ENCODE data around the gene PSTPIP2. TPM values are rescaled to one million over a fixed set of nuclear protein-coding genes. Genes with fewer than 3 reads are reported as not detected.

The PSTPIP2 gene
- total RNA-seq, 1 experiment from 2014 or later: 3.3 TPM

- H3K27ac Mint-ChIP-seq: no peak overlapping the region
- H3K27me3 Mint-ChIP-seq (ENCODE audit: low read depth): no peaks in the 10 kb centered on the region; the same call in 1 of the 2 replicates
- H3K4me1 ChIP-seq (ENCODE audit: insufficient read depth, low read length): peaks cover 10% of the 10 kb centered on the region
- no peak overlapping the region for H3K14ac ChIP-seq (ENCODE audit: insufficient read depth, low read length)
- H4K5ac ChIP-seq (ENCODE audit: insufficient read length, low read depth, low read length): no peak overlapping the region
- H4K20me1 ChIP-seq (ENCODE audit: control insufficient read depth, insufficient read depth, insufficient read length): no peaks in the 10 kb centered on the region
- WGBS (ENCODE audit: extremely low coverage, insufficient read length, low lambda C conversion rate): no CpG with 5 or more reads among the region's 1 CpG
- no peak overlapping the region for H2BK5ac ChIP-seq (ENCODE audit: insufficient read length, low read length)
- no peak overlapping the region for H3K4me2 ChIP-seq (ENCODE audit: insufficient read depth, insufficient read length, low read length)
- no peaks in the 10 kb centered on the region for H3K79me1 ChIP-seq (ENCODE audit: insufficient read depth, low read depth, low read length, poor library complexity, severe bottlenecking)
- no peak overlapping the region for H2BK12ac ChIP-seq (ENCODE audit: insufficient read length, low read depth, low read length)
- H2BK120ac ChIP-seq (ENCODE audit: low read depth, low read length, poor library complexity, severe bottlenecking): no peak overlapping the region
- no peak overlapping the region for H2BK20ac ChIP-seq (ENCODE audit: low read depth, low read length, poor library complexity, severe bottlenecking)
- H3T11ph ChIP-seq (ENCODE audit: low read length): no peak overlapping the region
- no peak overlapping the region for H4K8ac ChIP-seq (replicated peaks; ENCODE audit: insufficient read length, low read depth, low read length)
- H2AK5ac ChIP-seq (ENCODE audit: insufficient read length, low read length): no peak overlapping the region
- H3K9me3 ChIP-seq (ENCODE audit: control insufficient read depth, low read depth, low read length): no peaks in the 10 kb centered on the region
- no peaks in the 10 kb centered on the region for H3K36me3 Mint-ChIP-seq (ENCODE audit: insufficient read depth in 1 of 3, low read depth in 3 of 3)
- H3K4me3 Mint-ChIP-seq: no peak overlapping the region
- H3K27ac ChIP-seq (ENCODE audit: insufficient read length, low read depth, low read length): no peak overlapping the region
- no peak overlapping the region for H2BK15ac ChIP-seq (ENCODE audit: low read depth, low read length)
- no peak overlapping the region for H3K23ac ChIP-seq (ENCODE audit: insufficient read length, low read depth, low read length)
- no peaks in the 10 kb centered on the region for H3K23me2 ChIP-seq (ENCODE audit: insufficient read length, low read depth, low read length, poor library complexity, severe bottlenecking)
- no peak overlapping the region for H4K91ac ChIP-seq (ENCODE audit: insufficient read length, low read depth, low read length)
- H3K27me3 ChIP-seq (ENCODE audit: insufficient read depth, low read length): no peaks in the 10 kb centered on the region
- no peak for DNase-seq
- no peak for TF ChIP-seq CTCF (conservative IDR thresholded peaks at IDR 0.05)
- no peak overlapping the region for H2AFZ ChIP-seq (ENCODE audit: low read length)
- H3K4me1 Mint-ChIP-seq: peaks cover 15 to 19% of the 10 kb centered on the region in 2 experiments
- H3K4ac ChIP-seq (ENCODE audit: low read depth, low read length): no peak overlapping the region
- no peak overlapping the region for H3K56ac ChIP-seq (ENCODE audit: insufficient read length, low read depth, low read length)
- H3K18ac ChIP-seq (ENCODE audit: insufficient read length, low read depth, low read length): no peak overlapping the region
- H3K79me2 ChIP-seq (ENCODE audit: insufficient read depth, low read length): no peaks in the 10 kb centered on the region
- H3K9ac ChIP-seq (ENCODE audit: extremely low read depth, insufficient read length, low read length): no peak overlapping the region
- H3K9me3 Mint-ChIP-seq: no peaks in the 10 kb centered on the region
These were observed 95.5 kb downstream of the PSTPIP2 start for GRCh38 chr18:45976566-45976965.
